Sciatic nerve (tissue), 2 donors: ENCODE results near the gene FAM131B. TPM values are rescaled to one million over a fixed set of nuclear protein-coding genes. Genes with fewer than 3 reads are reported as not detected.
"Not testable (repeated sequence)": the region's sequence is repeated elsewhere in the genome, so short reads cannot be mapped to it uniquely, and the experiment has no call there.

Source experiments
- ATAC-seq: fragments of 200-7000 bp; cut with Tn5 transposase; one replicate; pipeline ENCODE4 v1.9.1; 2020; ENCODE audit warnings: mild to moderate bottlenecking, moderate library complexity
- DNase-seq: peaks from one replicate; pipeline ENCODE4 v3.0.0-alpha.2; 2020; ENCODE audit warnings: low spot score
- intact Hi-C: fragments of 100-400 bp; cut with DNase I; formaldehyde crosslinking; loops from one replicate; pipeline ENCODE4 v1.14.2; 2022
- total RNA-seq: library from RNA; stranded (reverse); fragmentation: NEBNext Ultra II Directional; extraction: Animal tissue kit (Norgen Biotek cat#: 25700); gene quantifications from one replicate; pipeline ENCODE4 v1.2.1, GENCODE V29; 2021
- donor health status: DM: no; HTN: no; CAD: no.
- donor health status: DM: no; HTN: no; CAD: no.

The FAM131B gene
- total RNA-seq, 1 donor from 2014 or later, result 2.6 TPM

GRCh38 chr7:143396182-143396581, 33.7 kb upstream of the FAM131B start:
- intact Hi-C loops, result no loop called here
- DNase-seq, result no peak
- ATAC-seq, result no peak

DNA sequence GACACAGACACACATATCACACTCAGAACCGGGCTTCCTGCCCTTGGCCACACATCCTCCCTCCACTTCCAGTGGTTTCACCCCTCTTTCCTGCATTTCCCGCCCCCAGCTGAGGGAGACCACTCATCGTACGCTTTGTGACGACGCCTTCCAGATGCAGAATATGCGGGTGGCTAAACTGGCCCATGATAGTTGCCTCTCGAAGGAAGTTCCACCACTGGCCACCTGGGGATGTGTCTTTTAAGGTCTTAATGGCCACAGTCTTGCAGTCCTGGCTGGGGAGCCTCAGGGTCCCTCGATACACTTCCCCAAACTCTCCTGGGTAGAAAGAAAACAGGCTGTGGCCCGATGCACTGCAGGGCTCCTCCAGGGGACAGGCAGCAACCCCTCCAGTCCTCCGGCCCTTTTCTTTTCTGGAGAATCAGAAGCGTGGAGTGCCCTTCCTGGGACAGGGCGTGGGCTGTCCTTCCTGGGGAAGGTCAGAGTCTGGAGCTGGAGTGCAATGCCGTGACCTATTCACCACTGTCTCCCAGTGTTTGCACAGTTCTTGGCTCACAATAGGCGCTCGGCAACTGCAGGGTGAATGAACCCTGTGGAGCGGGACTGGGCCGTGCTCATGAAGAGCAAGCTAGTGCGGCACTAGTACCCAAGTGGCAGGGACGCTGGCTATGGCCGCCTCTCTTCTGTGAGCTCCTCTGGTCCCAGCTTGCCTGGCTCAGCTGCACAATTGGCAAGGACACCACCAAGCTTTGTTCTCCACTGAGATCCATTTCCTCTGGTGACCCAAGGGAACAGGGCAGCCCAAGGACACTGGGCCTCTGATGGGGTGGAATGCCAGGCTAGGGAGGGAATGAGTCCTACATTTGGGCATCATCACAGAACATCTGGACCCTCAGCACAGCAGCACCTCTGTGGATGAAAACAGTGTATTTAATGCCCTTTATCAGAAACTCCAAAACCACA, 33.0 kb upstream of the FAM131B start:
- no peak for ATAC-seq
- intact Hi-C loops, result no loop called here
- DNase-seq, result no peak

GRCh38 chr7:143394777-143395176, 32.3 kb upstream of the FAM131B start:
- no peak for ATAC-seq
- DNase-seq, result no peak
- intact Hi-C loops, result no loop called here

DNA sequence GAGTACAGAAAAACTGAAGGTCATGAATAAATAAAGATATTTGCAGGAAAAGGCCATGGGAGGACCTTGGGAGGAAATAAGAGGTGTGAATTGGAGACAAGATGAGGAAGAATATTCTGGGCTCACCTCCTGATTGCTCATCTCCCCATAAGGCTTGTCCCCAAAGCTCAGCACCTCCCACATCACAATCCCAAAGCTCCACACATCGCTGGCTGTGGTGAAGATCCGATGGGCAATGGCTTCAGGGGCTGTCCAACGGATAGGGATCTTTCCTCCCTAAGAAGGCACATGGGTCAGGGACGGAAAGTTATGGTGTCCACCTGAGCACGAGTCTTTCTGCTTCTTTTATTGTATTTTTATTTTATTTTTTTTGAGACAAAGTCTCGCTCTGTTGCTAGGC, 31.6 kb upstream of the FAM131B start:
- DNase-seq, result no peak

DNA sequence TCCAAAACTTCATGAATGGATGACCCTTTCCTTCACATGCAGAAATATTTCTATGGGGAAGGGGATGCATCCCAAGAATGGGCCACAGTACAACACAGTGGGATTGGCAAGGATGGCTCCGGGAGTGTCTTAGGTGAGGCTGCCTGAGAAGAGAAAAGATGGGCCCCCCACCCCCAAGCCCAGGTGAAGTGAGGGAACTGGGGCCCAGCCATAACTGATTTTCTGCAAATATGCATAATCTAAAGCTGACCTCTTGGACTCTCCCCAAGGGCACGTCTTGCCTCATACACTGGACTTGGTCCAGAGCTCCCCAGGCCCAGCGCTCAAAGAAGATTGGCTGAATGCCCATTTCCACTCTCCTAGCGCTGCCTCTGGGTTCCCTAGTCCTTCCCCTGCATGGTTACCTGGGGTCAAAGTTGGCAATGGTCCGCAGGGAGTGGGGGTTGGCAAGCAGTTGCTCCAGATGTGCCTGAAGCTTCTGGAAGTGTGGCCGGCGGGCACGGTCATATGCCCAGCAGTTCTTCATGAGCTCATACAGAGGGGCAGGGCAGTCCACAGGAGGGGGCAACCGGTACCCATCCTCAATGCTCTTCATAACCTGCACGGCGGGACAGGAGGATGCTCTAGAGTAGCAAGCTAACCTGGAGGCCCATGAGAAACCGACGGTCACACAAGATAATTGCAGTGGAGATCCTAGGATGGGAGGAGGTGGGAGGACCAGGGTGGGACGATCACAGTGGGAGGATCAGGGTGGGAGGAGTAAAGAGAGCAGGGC, 30.9 kb upstream of the FAM131B start:
- no peak for DNase-seq
- ATAC-seq, result no peak
- intact Hi-C loops, result no loop called here

More for the DNA sequence above, 31.6 kb upstream of the FAM131B start:
- intact Hi-C loops, result no loop called here
- no peak for ATAC-seq

DNA sequence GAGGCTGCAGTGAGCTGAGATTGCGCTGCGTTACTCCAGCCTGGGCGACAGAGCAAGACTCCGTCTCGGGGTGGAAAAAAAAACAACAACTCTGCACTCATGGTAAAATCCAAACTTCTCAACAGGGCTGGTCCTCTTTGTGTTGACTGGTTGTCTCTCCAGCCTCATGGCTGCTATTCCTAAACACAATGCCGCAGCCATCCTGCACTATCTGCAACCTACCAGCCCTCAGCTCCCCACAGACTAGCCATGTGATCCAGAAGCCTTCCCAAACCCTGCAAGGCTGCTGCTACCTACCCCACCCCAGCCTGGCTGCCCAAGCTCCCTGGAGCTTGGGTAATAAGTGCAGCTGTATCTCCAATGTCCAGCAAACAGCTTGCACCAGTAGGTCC, 30.4 kb upstream of the FAM131B start:
- no peak for ATAC-seq
- intact Hi-C loops, result no loop called here
- no peak for DNase-seq

DNA sequence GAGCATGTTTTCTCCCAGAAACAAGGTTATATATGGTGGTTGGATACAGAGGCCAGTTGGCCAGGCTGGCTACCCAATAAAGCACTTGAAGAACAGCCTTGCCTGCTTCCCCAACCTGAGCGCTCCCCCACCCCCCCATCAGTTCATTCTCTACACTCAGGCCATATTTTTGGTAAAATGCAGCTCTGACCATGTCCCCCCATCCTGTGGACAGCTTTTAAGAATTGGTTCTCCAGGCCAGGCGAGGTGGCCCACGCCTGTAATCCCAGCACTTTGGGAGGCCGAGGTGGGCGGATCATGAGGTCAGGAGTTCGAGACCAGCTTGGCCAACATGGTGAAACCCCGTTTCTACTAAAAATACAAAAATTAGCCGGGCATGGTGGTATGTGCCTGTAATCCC, 29.9 kb upstream of the FAM131B start:
- ATAC-seq, DNase-seq, intact Hi-C loops: not testable (repeated sequence)

DNA sequence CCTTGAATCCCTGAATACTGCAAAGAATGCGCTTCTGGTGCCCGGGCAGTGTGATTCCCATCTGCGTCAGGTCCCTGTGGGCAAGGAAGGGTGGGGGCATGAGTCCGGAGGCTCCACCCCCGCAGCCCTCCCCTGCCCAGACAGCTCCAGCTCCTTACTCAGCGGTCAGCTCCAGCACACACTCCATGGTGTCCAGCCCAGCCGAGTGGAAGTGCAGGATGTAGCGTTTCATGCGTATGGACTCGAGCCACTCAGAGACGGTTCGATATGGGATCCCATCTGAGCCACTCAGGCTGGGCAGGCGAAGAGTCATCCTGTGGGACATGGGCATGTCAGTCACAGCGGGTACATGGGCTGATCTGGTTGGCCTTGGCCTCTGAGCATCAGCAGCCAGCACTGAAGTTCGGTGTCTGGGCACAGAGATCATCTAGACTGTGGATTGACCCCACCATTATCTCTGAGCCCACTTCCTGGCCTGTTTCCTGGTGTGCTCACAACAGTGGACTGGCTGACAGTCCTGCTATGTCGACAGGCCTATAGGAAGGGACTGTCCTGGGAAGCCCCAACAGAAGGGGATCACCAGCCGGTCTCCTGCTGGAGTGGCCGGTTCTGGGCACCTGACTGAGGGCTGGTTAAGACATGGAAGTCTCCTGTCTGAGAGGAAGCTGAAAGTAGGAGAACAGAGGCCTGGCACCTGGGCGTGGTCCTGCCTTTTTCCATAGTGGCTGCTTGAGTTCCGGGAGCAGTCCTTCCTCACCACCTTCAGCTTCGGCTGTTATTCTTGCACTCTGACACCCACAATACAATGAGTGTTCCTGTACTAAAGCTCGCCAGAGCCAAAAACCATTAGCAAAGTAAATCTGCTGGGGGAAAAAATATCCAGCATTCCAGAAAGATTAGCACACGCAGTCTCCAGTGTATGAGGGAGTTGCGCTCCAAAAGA, 29.2 kb upstream of the FAM131B start:
- DNase-seq, result peak; percentile 80
- ATAC-seq, result peak; percentile 90
- intact Hi-C loops, result no loop called here

GRCh38 chr7:143390773-143391317, 28.3 kb upstream of the FAM131B start:
- no peak for ATAC-seq
- intact Hi-C loops, result no loop called here
- no peak for DNase-seq

DNA sequence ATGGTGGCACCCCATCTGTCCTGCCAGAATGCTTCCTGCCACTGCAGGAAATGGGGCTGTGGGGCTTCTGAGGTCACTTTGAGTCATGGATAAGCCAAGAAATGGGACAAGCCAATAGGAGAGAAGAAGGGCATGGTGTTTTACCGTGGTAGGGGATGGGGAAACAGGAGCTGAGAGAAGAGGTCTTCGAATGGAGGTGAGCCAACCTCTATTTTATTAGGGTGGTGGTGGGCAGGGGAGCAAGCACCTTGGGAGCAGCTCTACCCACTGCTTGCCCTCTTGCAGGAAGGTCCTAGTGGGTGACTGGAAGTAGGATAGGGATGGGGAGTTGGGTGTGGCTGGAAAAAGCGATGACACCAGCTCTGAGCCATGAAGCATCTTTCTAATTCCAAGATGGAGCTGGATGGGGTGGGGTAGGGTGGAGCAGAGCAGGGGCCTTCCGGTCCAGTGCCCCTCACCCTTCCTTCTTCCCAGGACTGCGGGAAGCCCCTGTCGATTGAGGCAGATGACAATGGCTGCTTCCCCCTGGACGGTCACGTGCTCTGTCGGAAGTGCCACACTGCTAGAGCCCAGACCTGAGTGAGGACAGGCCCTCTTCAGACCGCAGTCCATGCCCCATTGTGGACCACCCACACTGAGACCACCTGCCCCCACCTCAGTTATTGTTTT, 27.7 kb upstream of the FAM131B start:
- DNase-seq, result no peak
- intact Hi-C loops, result no loop called here
- ATAC-seq, result no peak

GRCh38 chr7:143389316-143390103, 27.0 kb upstream of the FAM131B start:
- intact Hi-C loops, result no loop called here
- ATAC-seq, result no peak
- no peak for DNase-seq

DNA sequence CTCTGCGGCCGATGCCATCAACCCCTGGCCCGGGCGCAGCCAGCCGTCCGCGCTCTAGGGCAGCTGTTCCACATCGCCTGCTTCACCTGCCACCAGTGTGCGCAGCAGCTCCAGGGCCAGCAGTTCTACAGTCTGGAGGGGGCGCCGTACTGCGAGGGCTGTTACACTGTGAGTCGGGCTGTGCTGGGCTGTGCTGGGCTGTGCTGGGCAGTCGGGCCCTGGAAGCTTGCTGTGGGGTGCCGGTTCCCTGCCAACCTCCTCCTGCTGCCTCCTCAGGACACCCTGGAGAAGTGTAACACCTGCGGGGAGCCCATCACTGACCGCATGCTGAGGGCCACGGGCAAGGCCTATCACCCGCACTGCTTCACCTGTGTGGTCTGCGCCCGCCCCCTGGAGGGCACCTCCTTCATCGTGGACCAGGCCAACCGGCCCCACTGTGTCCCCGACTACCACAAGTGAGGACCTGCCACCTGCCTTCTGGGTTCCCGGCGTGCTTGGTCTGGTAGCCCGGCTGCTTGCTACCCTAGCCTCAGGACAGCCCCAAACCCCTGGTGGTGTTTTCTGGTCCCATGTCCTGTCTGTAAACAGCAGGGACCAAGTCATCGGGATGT, 26.1 kb upstream of the FAM131B start:
- intact Hi-C loops, result no loop called here
- no peak for ATAC-seq
- DNase-seq, result no peak

- no peak for ATAC-seq
- no peak for DNase-seq
- intact Hi-C loops, result no loop called here
Measured at GRCh38 chr7:143388051-143388450, 25.5 kb upstream of the FAM131B start.

GRCh38 chr7:143387156-143387975, 24.9 kb upstream of the FAM131B start:
- no peak for ATAC-seq
- intact Hi-C loops, result no loop called here

GRCh38 chr7:143385891-143386781, 23.6 kb upstream of the FAM131B start:
- intact Hi-C loops, result no loop called here
- peak; percentile 4 for ATAC-seq
- no peak for DNase-seq

More at GRCh38 chr7:143387156-143387975, 24.9 kb upstream of the FAM131B start:
- DNase-seq, result no peak
